ENCODE measurements around the gene ZMYND15.
A peak's percentile ranks its signal among the peaks of the same experiment; 100 is the strongest.
"Not testable (repeated sequence)": the region's sequence is repeated elsewhere in the genome, so short reads cannot be mapped to it uniquely, and the experiment has no call there.

ZMYND15 gene

DNA sequence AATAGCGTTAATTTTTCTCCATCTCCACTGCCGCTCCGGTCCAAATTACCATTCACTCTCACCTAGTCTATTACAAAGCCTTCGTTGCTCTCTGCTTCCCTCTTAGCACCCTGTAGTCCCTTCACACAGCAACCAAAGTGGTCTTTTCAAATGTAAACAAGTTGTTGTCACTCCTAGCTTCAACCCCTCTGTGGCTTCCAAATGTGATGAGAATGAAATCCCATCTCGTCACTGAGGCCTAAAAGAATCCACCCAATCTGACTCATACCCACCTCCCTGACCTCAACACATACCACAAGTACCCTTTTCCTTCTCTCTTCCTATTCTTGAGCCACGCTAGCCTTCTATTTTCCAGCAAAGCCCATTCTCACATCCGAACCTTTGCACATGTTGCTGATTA is 33.5 kb upstream of the ZMYND15 start:
- Histone ChIP-seq H3K27me3 (ENCODE audit: control insufficient read depth, insufficient read depth, low read length) (no peaks in the 10 kb centered on the region), H3K4me1 (ENCODE audit: control insufficient read depth, insufficient read depth, low read length) (peaks cover 21% of the 10 kb centered on the region), H3K9me3 (replicated peaks; ENCODE audit: low read length) (no peaks in the 10 kb centered on the region), H3K4me2 (ENCODE audit: low read length) (no peak overlapping the region), H3K4me3 (ENCODE audit: low read length) (no peak overlapping the region), H3K36me3 (ENCODE audit: insufficient read depth, low read length) (no peaks in the 10 kb centered on the region), H3K9ac (ENCODE audit: low read depth, low read length) (no peak overlapping the region)

DNA sequence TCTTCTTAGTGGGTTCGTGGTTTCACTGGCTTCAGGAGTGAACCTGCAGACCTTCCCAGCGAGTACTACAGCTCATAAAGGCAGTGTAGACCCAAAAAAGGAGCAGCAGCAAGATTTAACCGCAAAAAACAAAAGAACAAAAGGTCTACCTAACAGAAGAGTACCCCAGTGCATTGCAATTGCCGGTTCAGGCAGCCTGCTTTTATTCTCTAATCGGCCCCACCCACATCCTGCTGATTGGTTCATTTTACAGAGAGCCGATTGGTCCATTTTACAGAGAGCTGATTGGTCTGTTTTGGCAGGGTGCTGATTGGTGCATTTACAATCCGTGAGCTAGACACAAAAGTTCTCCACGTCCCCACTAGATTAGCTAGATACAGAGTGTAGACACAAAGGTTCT is 31.2 kb upstream of the ZMYND15 start:
- no peaks in the 10 kb centered on the region for H3K9me3 ChIP-seq (replicated peaks; ENCODE audit: low read length)
- H3K27me3 ChIP-seq (ENCODE audit: control insufficient read depth, insufficient read depth, low read length) = no peaks in the 10 kb centered on the region
- no peak overlapping the region for H3K4me3 ChIP-seq (ENCODE audit: low read length)
- no peak overlapping the region for H3K4me2 ChIP-seq (ENCODE audit: low read length)
- no peaks in the 10 kb centered on the region for H3K36me3 ChIP-seq (ENCODE audit: insufficient read depth, low read length)
- H3K4me1 ChIP-seq (ENCODE audit: control insufficient read depth, insufficient read depth, low read length) = peaks cover 21% of the 10 kb centered on the region
- no peak overlapping the region for H3K9ac ChIP-seq (ENCODE audit: low read depth, low read length)

DNA sequence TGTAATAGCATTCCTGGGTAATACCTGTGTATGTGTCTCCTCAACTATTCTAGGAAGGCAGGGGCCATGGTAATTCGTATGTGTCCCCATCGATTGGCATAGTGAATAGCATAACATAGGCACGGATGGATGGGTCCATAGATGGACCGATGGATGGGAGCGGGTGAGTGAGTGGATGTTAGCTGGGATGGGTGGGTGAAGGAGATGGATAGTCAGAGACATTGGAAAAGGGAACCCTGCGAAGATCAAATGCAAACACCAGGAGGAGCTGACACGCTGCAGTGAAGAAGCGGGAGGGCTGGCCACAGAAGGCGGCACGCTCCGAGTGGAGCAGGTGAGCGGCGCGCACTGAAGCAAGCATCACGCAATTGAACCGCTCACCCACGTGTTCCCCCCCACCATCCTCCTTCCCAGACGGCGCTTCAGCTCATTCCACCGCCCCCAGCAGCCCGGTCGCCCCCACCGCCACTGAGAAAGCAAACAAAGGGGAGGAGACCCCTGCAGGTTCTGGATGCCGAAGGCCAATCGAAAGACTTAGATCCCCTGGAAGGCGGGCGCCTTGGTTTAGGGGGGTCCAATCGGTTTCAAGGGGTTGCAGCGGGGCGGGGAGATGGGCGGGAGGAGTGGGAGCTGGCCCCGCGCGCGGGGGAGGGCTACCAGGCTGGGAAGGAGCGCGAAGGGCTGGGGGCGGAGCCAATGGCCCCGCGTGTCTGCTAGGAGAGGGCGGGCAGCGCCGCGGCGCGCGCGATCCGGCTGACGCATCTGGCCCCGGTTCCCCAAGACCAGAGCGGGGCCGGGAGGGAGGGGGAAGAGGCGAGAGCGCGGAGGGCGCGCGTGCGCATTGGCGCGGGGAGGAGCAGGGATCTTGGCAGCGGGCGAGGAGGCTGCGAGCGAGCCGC is 29.6 kb upstream of the ZMYND15 start, which contains the start of gene ARRB2:
ARRB2 (plus strand) TSS at position 839 of the 899 bp plus-strand sequence. CDS start 90 bp downstream, outside the sequence.
- H3K4me2 ChIP-seq (ENCODE audit: low read length) = peak within 1 kb of the TSS; percentile 81
- no peaks in the 10 kb centered on the region for H3K36me3 ChIP-seq (ENCODE audit: insufficient read depth, low read length)
- H3K27me3 ChIP-seq (ENCODE audit: control insufficient read depth, insufficient read depth, low read length) = no peaks in the 10 kb centered on the region
- no peaks in the 10 kb centered on the region for H3K9me3 ChIP-seq (replicated peaks; ENCODE audit: low read length)
- H3K4me1 ChIP-seq (ENCODE audit: control insufficient read depth, insufficient read depth, low read length) = peaks cover 21% of the 10 kb centered on the region
- H3K9ac ChIP-seq (ENCODE audit: low read depth, low read length) = peak within 1 kb of the TSS; percentile 53
- peak within 1 kb of the TSS; percentile 73 for H3K4me3 ChIP-seq (ENCODE audit: low read length)

- Histone ChIP-seq H3K4me3 (ENCODE audit: low read length) (peak overlapping the region; percentile 73), H3K27me3 (ENCODE audit: control insufficient read depth, insufficient read depth, low read length) (no peaks in the 10 kb centered on the region), H3K9me3 (replicated peaks; ENCODE audit: low read length) (no peaks in the 10 kb centered on the region), H3K9ac (ENCODE audit: low read depth, low read length) (peak overlapping the region; percentile 53), H3K4me1 (ENCODE audit: control insufficient read depth, insufficient read depth, low read length) (peaks cover 21% of the 10 kb centered on the region), H3K36me3 (ENCODE audit: insufficient read depth, low read length) (no peaks in the 10 kb centered on the region), H3K4me2 (ENCODE audit: low read length) (peak overlapping the region; percentile 81)
These were observed 28.7 kb upstream of the ZMYND15 start for GRCh38 chr17:4710693-4711634.

GRCh38 chr17:4711661-4712181 is 27.9 kb upstream of the ZMYND15 start:
- H3K4me2 ChIP-seq (ENCODE audit: low read length) = peak overlapping the region; percentile 81
- H3K27me3 ChIP-seq (ENCODE audit: control insufficient read depth, insufficient read depth, low read length) = no peaks in the 10 kb centered on the region
- H3K9me3 ChIP-seq (replicated peaks; ENCODE audit: low read length) = no peaks in the 10 kb centered on the region
- H3K4me3 ChIP-seq (ENCODE audit: low read length) = no peak overlapping the region
- no peak overlapping the region for H3K9ac ChIP-seq (ENCODE audit: low read depth, low read length)
- H3K4me1 ChIP-seq (ENCODE audit: control insufficient read depth, insufficient read depth, low read length) = peaks cover 21% of the 10 kb centered on the region
- H3K36me3 ChIP-seq (ENCODE audit: insufficient read depth, low read length) = no peaks in the 10 kb centered on the region

GRCh38 chr17:4712526-4712925 is 27.1 kb upstream of the ZMYND15 start:
- H3K9ac ChIP-seq (ENCODE audit: low read depth, low read length) = no peak overlapping the region
- H3K36me3 ChIP-seq (ENCODE audit: insufficient read depth, low read length) = peaks cover 5% of the 10 kb centered on the region
- no peak overlapping the region for H3K4me2 ChIP-seq (ENCODE audit: low read length)
- H3K4me3 ChIP-seq (ENCODE audit: low read length) = no peak overlapping the region
- H3K27me3 ChIP-seq (ENCODE audit: control insufficient read depth, insufficient read depth, low read length) = no peaks in the 10 kb centered on the region
- H3K9me3 ChIP-seq (replicated peaks; ENCODE audit: low read length) = no peaks in the 10 kb centered on the region
- peaks cover 21% of the 10 kb centered on the region for H3K4me1 ChIP-seq (ENCODE audit: control insufficient read depth, insufficient read depth, low read length)

- H3K9ac ChIP-seq (ENCODE audit: low read depth, low read length); H3K4me3 ChIP-seq (ENCODE audit: low read length); H3K27me3 ChIP-seq (ENCODE audit: control insufficient read depth, insufficient read depth, low read length); H3K36me3 ChIP-seq (ENCODE audit: insufficient read depth, low read length); H3K9me3 ChIP-seq (replicated peaks; ENCODE audit: low read length); H3K4me2 ChIP-seq (ENCODE audit: low read length): not testable (repeated sequence)
- H3K4me1 ChIP-seq (ENCODE audit: control insufficient read depth, insufficient read depth, low read length) = peaks cover 18% of the 10 kb centered on the region
These were observed 25.1 kb upstream of the ZMYND15 start for GRCh38 chr17:4714340-4715062.

GRCh38 chr17:4715063-4715744 is 24.4 kb upstream of the ZMYND15 start:
- Histone ChIP-seq H3K4me2 (ENCODE audit: low read length) (no peak overlapping the region), H3K4me3 (ENCODE audit: low read length) (no peak overlapping the region), H3K9me3 (replicated peaks; ENCODE audit: low read length) (no peaks in the 10 kb centered on the region), H3K27me3 (ENCODE audit: control insufficient read depth, insufficient read depth, low read length) (no peaks in the 10 kb centered on the region), H3K36me3 (ENCODE audit: insufficient read depth, low read length) (peaks cover 5% of the 10 kb centered on the region), H3K4me1 (ENCODE audit: control insufficient read depth, insufficient read depth, low read length) (peaks cover 14% of the 10 kb centered on the region), H3K9ac (ENCODE audit: low read depth, low read length) (no peak overlapping the region)

DNA sequence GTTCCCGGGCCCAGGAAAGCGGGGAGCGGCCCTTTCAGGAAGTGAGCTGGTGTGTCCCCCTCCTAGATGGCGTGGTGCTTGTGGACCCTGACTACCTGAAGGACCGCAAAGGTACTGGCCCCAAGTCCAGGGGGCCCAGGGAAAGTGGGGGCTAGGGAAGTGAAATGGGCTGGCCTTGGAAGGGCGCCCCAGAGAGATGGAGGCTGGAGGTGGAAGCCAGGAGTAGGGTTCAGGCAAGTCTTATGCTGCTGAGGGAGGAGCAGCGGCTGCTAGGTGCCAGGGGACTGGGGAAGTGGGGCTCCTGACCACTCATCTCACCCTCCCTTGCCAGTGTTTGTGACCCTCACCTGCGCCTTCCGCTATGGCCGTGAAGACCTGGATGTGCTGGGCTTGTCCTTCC is 23.6 kb upstream of the ZMYND15 start:
- Histone ChIP-seq H3K4me3 (ENCODE audit: low read length) (no peak overlapping the region), H3K9ac (ENCODE audit: low read depth, low read length) (no peak overlapping the region), H3K27me3 (ENCODE audit: control insufficient read depth, insufficient read depth, low read length) (no peaks in the 10 kb centered on the region), H3K9me3 (replicated peaks; ENCODE audit: low read length) (no peaks in the 10 kb centered on the region), H3K4me1 (ENCODE audit: control insufficient read depth, insufficient read depth, low read length) (peaks cover 10% of the 10 kb centered on the region), H3K36me3 (ENCODE audit: insufficient read depth, low read length) (peaks cover 5% of the 10 kb centered on the region), H3K4me2 (ENCODE audit: low read length) (no peak overlapping the region)

DNA sequence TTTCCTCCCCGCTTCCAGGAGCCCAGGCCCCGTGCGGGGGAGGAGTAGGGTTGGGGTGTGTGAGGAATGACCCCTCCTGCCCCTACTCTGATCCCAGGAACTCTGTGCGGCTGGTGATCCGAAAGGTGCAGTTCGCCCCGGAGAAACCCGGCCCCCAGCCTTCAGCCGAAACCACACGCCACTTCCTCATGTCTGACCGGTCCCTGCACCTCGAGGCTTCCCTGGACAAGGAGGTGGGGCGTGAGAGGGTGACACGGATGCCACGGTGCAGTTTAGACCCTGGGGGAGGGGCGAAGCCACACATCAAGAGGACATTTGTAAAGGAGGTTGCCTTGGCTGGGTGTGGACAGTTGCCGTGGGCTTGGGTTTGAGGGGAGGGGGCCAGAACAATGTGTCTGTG is 21.8 kb upstream of the ZMYND15 start:
- Histone ChIP-seq H3K36me3 (ENCODE audit: insufficient read depth, low read length) (peaks cover 5% of the 10 kb centered on the region), H3K4me3 (ENCODE audit: low read length) (no peak overlapping the region), H3K9ac (ENCODE audit: low read depth, low read length) (no peak overlapping the region), H3K4me2 (ENCODE audit: low read length) (no peak overlapping the region), H3K27me3 (ENCODE audit: control insufficient read depth, insufficient read depth, low read length) (no peaks in the 10 kb centered on the region), H3K4me1 (ENCODE audit: control insufficient read depth, insufficient read depth, low read length) (peaks cover 8% of the 10 kb centered on the region), H3K9me3 (replicated peaks; ENCODE audit: low read length) (no peaks in the 10 kb centered on the region)

Data from skeletal muscle satellite cell (primary cell).